Measurements from ENCODE around the gene IL17REL. TPM values are rescaled to one million over a fixed set of nuclear protein-coding genes. Genes with fewer than 3 reads are reported as not detected.

IL17REL gene
- total RNA-seq, 1 donor from 2014 or later, result not detected

DNA sequence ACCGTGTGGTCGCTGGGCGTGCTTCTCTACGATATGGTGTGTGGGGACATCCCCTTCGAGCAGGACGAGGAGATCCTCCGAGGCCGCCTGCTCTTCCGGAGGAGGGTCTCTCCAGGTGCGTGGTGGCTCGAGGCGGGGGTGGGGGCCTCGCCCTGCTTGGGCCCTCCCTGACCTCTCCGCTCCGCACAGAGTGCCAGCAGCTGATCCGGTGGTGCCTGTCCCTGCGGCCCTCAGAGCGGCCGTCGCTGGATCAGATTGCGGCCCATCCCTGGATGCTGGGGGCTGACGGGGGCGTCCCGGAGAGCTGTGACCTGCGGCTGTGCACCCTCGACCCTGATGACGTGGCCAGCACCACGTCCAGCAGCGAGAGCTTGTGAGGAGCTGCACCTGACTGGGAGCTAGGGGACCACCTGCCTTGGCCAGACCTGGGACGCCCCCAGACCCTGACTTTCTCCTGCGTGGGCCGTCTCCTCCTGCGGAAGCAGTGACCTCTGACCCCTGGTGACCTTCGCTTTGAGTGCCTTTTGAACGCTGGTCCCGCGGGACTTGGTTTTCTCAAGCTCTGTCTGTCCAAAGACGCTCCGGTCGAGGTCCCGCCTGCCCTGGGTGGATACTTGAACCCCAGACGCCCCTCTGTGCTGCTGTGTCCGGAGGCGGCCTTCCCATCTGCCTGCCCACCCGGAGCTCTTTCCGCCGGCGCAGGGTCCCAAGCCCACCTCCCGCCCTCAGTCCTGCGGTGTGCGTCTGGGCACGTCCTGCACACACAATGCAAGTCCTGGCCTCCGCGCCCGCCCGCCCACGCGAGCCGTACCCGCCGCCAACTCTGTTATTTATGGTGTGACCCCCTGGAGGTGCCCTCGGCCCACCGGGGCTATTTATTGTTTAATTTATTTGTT lies 49.6 kb downstream of the IL17REL start:
- Mint-ChIP-seq H3K4me3 (ENCODE audit: unreplicated experiment) (peak overlapping the region; percentile 65), H3K36me3 (ENCODE audit: unreplicated experiment) (peaks cover 7% of the 10 kb centered on the region), H3K27ac (ENCODE audit: unreplicated experiment) (peak overlapping the region; percentile 86), H3K9me3 (ENCODE audit: unreplicated experiment) (no peaks in the 10 kb centered on the region), H3K4me1 (ENCODE audit: unreplicated experiment) (peaks cover 37% of the 10 kb centered on the region), H3K27me3 (ENCODE audit: unreplicated experiment) (no peaks in the 10 kb centered on the region)
- no peak for DNase-seq (ENCODE audit: extremely low spot score, unreplicated experiment)
- TF ChIP-seq, protein P1, sequence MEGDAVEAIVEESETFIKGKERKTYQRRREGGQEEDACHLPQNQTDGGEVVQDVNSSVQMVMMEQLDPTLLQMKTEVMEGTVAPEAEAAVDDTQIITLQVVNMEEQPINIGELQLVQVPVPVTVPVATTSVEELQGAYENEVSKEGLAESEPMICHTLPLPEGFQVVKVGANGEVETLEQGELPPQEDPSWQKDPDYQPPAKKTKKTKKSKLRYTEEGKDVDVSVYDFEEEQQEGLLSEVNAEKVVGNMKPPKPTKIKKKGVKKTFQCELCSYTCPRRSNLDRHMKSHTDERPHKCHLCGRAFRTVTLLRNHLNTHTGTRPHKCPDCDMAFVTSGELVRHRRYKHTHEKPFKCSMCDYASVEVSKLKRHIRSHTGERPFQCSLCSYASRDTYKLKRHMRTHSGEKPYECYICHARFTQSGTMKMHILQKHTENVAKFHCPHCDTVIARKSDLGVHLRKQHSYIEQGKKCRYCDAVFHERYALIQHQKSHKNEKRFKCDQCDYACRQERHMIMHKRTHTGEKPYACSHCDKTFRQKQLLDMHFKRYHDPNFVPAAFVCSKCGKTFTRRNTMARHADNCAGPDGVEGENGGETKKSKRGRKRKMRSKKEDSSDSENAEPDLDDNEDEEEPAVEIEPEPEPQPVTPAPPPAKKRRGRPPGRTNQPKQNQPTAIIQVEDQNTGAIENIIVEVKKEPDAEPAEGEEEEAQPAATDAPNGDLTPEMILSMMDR (IDR thresholded peaks at IDR 0.05), result no peak

DNA sequence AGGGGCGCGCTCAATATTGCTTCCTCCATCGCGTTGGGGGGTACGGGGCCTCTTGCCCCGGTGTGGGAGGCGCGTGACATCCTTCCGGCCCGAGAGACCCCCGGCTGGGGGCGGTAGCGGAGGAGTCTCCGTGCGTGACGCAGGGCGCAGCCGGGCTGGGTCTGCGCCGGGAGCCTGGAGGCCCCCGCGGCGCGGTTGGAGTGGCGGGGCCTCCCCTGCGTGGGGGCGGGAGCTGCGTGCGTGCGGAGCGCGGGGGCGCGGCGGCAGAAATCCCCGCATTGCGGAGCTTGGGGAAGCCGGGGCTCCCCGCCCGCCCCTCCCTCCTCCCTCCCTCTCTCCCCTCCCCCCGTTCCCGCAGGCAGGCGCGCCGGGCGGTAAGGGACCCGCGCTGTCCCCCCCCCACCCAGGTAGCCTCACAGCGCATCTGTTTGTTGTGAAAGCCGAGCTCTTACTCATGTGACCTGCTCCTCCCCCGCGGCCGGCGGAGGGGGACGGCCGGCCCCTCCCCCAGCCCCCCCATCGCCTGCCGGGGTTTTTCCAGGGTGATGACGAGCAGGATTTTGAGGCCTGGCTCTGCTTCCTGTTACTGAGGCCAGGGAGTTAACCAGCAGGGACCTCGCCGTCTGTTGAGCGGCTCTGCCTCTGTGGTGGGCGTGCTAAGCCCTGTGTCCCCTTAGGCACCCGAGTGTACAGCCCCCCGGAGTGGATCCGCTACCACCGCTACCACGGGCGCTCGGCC lies 50.4 kb downstream of the IL17REL start:
- Mint-ChIP-seq H3K27me3 (ENCODE audit: unreplicated experiment) (no peaks in the 10 kb centered on the region), H3K27ac (ENCODE audit: unreplicated experiment) (peak overlapping the region; percentile 86)
- TF ChIP-seq, protein P1 (IDR thresholded peaks at IDR 0.05), result no peak

DNA sequence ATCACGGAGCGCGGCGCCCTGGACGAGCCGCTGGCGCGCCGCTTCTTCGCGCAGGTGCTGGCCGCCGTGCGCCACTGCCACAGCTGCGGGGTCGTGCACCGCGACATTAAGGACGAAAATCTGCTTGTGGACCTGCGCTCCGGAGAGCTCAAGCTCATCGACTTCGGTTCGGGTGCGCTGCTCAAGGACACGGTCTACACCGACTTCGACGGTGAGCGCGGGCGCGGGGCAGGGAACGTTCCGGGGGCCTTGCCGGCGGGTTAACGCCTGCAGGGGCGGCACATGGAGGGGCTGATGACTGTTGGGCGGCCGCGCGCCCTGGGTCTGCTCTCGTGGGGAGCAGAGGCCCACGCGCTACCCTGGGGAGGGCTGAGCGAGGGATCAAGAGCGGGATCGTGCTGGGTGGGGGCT lies 51.0 kb downstream of the IL17REL start:
- Mint-ChIP-seq H3K27ac (ENCODE audit: unreplicated experiment) (peak overlapping the region; percentile 84), H3K4me1 (ENCODE audit: unreplicated experiment) (peaks cover 30% of the 10 kb centered on the region), H3K36me3 (ENCODE audit: unreplicated experiment) (peaks cover 7% of the 10 kb centered on the region), H3K9me3 (ENCODE audit: unreplicated experiment) (no peaks in the 10 kb centered on the region), H3K27me3 (ENCODE audit: unreplicated experiment) (no peaks in the 10 kb centered on the region), H3K4me3 (ENCODE audit: unreplicated experiment) (peak overlapping the region; percentile 85)
- TF ChIP-seq, protein P1 (IDR thresholded peaks at IDR 0.05), result no peak
- DNase-seq (ENCODE audit: extremely low spot score, unreplicated experiment), result no peak

More for the DNA sequence above, 50.4 kb downstream of the IL17REL start:
- peak overlapping the region; percentile 85 for H3K4me3 Mint-ChIP-seq (ENCODE audit: unreplicated experiment)
- no peaks in the 10 kb centered on the region for H3K9me3 Mint-ChIP-seq (ENCODE audit: unreplicated experiment)
- DNase-seq (ENCODE audit: extremely low spot score, unreplicated experiment), result no peak
- peaks cover 32% of the 10 kb centered on the region for H3K4me1 Mint-ChIP-seq (ENCODE audit: unreplicated experiment)
- H3K36me3 Mint-ChIP-seq (ENCODE audit: unreplicated experiment), result peaks cover 7% of the 10 kb centered on the region

DNA sequence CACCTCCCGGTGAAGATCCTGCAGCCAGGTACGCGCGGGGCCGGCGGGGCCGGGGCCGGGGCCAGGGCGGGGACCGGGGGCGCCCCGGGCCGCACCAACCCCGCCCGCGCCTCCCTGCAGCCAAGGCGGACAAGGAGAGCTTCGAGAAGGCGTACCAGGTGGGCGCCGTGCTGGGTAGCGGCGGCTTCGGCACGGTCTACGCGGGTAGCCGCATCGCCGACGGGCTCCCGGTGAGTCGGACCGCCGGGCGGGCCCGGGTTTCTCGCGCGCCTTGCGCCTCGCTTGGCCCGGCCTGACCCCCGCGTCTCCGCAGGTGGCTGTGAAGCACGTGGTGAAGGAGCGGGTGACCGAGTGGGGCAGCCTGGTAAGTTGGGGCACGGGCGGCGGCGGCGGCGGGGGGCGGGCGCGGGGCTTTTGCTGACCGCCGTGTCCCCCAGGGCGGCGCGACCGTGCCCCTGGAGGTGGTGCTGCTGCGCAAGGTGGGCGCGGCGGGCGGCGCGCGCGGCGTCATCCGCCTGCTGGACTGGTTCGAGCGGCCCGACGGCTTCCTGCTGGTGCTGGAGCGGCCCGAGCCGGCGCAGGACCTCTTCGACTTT lies 51.5 kb downstream of the IL17REL start:
- DNase-seq (ENCODE audit: extremely low spot score, unreplicated experiment), result no peak

More for the DNA sequence above, 51.5 kb downstream of the IL17REL start:
- peaks cover 7% of the 10 kb centered on the region for H3K36me3 Mint-ChIP-seq (ENCODE audit: unreplicated experiment)
- H3K9me3 Mint-ChIP-seq (ENCODE audit: unreplicated experiment), result no peaks in the 10 kb centered on the region
- H3K4me3 Mint-ChIP-seq (ENCODE audit: unreplicated experiment), result peak overlapping the region; percentile 85
- peak overlapping the region; percentile 84 for H3K27ac Mint-ChIP-seq (ENCODE audit: unreplicated experiment)
- no peaks in the 10 kb centered on the region for H3K27me3 Mint-ChIP-seq (ENCODE audit: unreplicated experiment)
- peaks cover 26% of the 10 kb centered on the region for H3K4me1 Mint-ChIP-seq (ENCODE audit: unreplicated experiment)
- TF ChIP-seq, protein P1 (IDR thresholded peaks at IDR 0.05), result no peak
